Liver (tissue), 9 donors: ENCODE results near the gene TTC3. TPM values are rescaled to one million over a fixed set of nuclear protein-coding genes. Genes with fewer than 3 reads are reported as not detected.

Source experiments
- DNase-seq: peaks from one replicate; pipeline ENCODE4 v3.0.0-alpha.2; 2017; ENCODE audit warnings: low spot score
- H3K27ac ChIP-seq, 2 donors: one replicate each; pipeline ENCODE4 v1.7.0; 2013; ENCODE audit warnings: inconsistent platforms in 2 of 2, low read length in 2 of 2, control low read depth in 1 of 2, low read depth in 1 of 2, mild to moderate bottlenecking in 1 of 2
- H3K27me3 ChIP-seq, 4 donors: one replicate each; pipeline versions ENCODE4 v1.6.1 to v1.7.0; 2013; ENCODE audit warnings: low read length in 3 of 4, inconsistent platforms in 1 of 4, mild to moderate bottlenecking in 1 of 4, moderate library complexity in 1 of 4; ENCODE audit not compliant: control insufficient read depth in 4 of 4, insufficient read depth in 4 of 4
- H3K36me3 ChIP-seq, 4 donors: one replicate each; pipeline versions ENCODE4 v1.6.1 to v1.7.0; 2013; ENCODE audit warnings: low read length in 3 of 4, mild to moderate bottlenecking in 3 of 4, low read depth in 1 of 4, moderate library complexity in 1 of 4; ENCODE audit not compliant: control insufficient read depth in 4 of 4, insufficient read depth in 3 of 4
- H3K4me1 ChIP-seq, 4 donors: one replicate each; pipeline versions ENCODE4 v1.6.1 to v1.7.0; 2013; ENCODE audit warnings: low read length in 3 of 4, mild to moderate bottlenecking in 3 of 4, moderate library complexity in 1 of 4; ENCODE audit not compliant: control insufficient read depth in 4 of 4, insufficient read depth in 4 of 4
- H3K4me3 ChIP-seq, 3 donors: one replicate each; pipeline versions ENCODE4 v1.6.1 to v1.7.0; 2013; ENCODE audit warnings: low read length in 3 of 3, control low read depth in 1 of 3, low read depth in 1 of 3, mild to moderate bottlenecking in 1 of 3
- H3K9ac ChIP-seq, 2 donors: one replicate each; pipeline ENCODE4 v1.7.0; 2013; ENCODE audit warnings: low read length in 2 of 2, mild to moderate bottlenecking in 2 of 2, moderate library complexity in 2 of 2, control low read depth in 1 of 2, low read depth in 1 of 2
- H3K9me3 ChIP-seq, 4 donors: one replicate each; pipeline versions ENCODE4 v1.6.1 to v1.7.0; 2013; ENCODE audit warnings: low read length in 3 of 4; ENCODE audit not compliant: control insufficient read depth in 4 of 4
- EGR1 ChIP-seq, 2 donors: IDR thresholded peaks; 2 replicates each; pipeline ENCODE4 v1.6.1; 2016 to 2018; ENCODE audit warnings: antibody characterized with exemption in 2 of 2, low read depth in 2 of 2
- FOXA2 ChIP-seq: IDR thresholded peaks from 2 replicates; pipeline ENCODE4 v1.6.1; 2016; ENCODE audit warnings: antibody characterized with exemption
- GABPA ChIP-seq, 2 donors: IDR thresholded peaks in 1 of 2; conservative IDR thresholded peaks in 1 of 2; 2 replicates each; pipeline ENCODE4 v1.6.1; 2016; ENCODE audit warnings: antibody characterized with exemption in 2 of 2, mild to moderate bottlenecking in 1 of 2, moderate library complexity in 1 of 2
- HNF4G ChIP-seq: IDR thresholded peaks from 2 replicates; pipeline ENCODE4 v1.6.1; 2016; ENCODE audit warnings: antibody characterized with exemption
- MAX ChIP-seq: IDR thresholded peaks from 2 replicates; pipeline ENCODE4 v1.6.1; 2016; ENCODE audit warnings: antibody characterized with exemption
- NR2F2 ChIP-seq: IDR thresholded peaks from 2 replicates; pipeline ENCODE4 v1.6.1; 2016; ENCODE audit warnings: antibody characterized with exemption
- REST ChIP-seq: IDR thresholded peaks from 2 replicates; pipeline ENCODE4 v1.6.1; 2016; ENCODE audit warnings: antibody characterized with exemption, mild to moderate bottlenecking
- TAF1 ChIP-seq: conservative IDR thresholded peaks from 2 replicates; pipeline ENCODE4 v1.6.1; 2016; ENCODE audit warnings: antibody characterized with exemption, mild to moderate bottlenecking
- WGBS: extraction: QIAGEN DNeasy Blood & Tissue Kit; methylation state at CpG from one replicate; pipeline ENCODE4 v1.1.7; 2013; 5-methylcytosine and 5-hydroxymethylcytosine counted together
- polyA plus RNA-seq, 2 donors: library from polyadenylated mRNA; stranded (reverse) in 1 of 2; unstranded in 1 of 2; fragments of 200-250 nt in 1 of 2; fragments of >200 nt in 1 of 2; fragmentation: Nextera tagmentation in 1 of 2; extraction: Ambion mirVana in 1 of 2; gene quantifications; one replicate each; pipeline versions ENCODE4 v1.2.1 to v1.2.3, GENCODE V29; 2013 to 2015
- total RNA-seq, 2 donors: library from RNA; depleted of rRNA; stranded (reverse); fragments of >200 nt; gene quantifications; one replicate each; pipeline ENCODE4 v1.2.3, GENCODE V29; 2014
- TF ChIP-seq, protein P1 (sequence below): IDR thresholded peaks from 2 replicates; pipeline ENCODE4 v1.6.1; 2016; ENCODE audit warnings: antibody characterized with exemption
- TF ChIP-seq, protein P2 (sequence below): fragments of 150-350 bp; IDR thresholded peaks from 2 replicates; pipeline ENCODE4 v1.5.1; 2017; ENCODE audit warnings: improper control_type of control experiment, low read depth, low read length; ENCODE audit not compliant: missing input control
- donor health status: healthy.
- donor health status: healthy.
- donor health status: healthy.
- donor health status: healthy.
- donor health status: healthy.

TTC3 gene
- total and polyA plus RNA-seq, 4 donors: 27.2 to 96.1 (median 57.2) TPM

- Histone ChIP-seq H3K4me3 (no peak overlapping the region), H3K9ac (no peak overlapping the region), H3K27ac (no peak overlapping the region), H3K27me3 (no peaks in the 10 kb centered on the region), H3K36me3 (peaks cover 3 to 63% (median 36%) of the 10 kb centered on the region in 4 donors), H3K4me1 (no peaks in the 10 kb centered on the region), H3K9me3 (no peaks in the 10 kb centered on the region)
- no peak for DNase-seq
- TF ChIP-seq FOXA2: no peak
- TF ChIP-seq REST: no peak
- TF ChIP-seq NR2F2: no peak
- no peak for TF ChIP-seq GABPA (IDR thresholded peaks at IDR 0.05 in 1 of 2, conservative IDR thresholded peaks at IDR 0.05 in 1 of 2)
- TF ChIP-seq HNF4G: no peak
- no peak for TF ChIP-seq MAX
- TF ChIP-seq EGR1 (IDR thresholded peaks at IDR 0.05; ENCODE audit: low read depth in 2 of 2): no peak
- TF ChIP-seq, protein P1, sequence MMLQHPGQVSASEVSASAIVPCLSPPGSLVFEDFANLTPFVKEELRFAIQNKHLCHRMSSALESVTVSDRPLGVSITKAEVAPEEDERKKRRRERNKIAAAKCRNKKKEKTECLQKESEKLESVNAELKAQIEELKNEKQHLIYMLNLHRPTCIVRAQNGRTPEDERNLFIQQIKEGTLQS: no peak
- 93% methylated on average over 11 of the region's 11 CpGs for WGBS
These were observed 126.2 kb downstream of the TTC3 start for GRCh38 chr21:37199057-37199924.

DNA sequence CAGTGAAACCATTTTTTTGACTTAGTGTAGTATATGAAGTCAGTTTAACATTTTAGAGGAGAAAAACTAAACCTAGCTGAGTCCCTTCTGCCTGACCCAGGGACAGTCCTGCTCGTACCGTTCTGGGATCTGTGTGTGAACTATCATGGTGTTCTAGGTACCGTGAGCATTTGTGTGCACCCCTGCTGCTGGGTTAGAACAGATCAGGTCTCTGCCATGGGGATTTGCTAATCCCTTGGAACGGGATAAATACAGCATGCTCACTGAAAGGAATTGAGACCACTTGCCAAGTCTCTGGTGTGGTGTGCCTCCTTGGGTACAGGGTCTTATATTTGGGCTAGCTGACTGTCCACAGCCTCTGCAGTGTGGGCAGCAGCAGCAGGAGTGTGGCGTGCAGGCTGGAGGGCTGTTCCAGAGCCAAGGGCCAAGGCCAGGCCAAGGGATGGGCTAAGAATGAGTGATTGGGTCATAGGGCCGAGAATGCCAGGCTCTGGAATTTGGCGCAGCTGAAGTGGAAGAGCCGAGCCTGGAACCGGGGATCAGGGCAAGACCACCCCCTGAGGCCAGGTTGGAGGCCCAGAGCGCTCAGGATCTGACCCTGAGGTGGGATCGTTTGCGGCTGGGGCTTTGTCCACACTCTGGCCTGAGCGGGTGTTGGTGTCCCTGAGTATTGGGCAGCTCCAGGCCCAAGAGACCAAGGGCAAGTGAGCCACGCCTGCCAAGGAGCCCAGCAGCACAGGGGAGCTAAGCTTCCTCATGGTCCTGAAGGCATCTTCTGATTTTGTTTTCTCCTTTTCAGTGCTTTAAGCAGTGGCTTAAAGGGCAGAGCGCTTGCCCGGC lies 127.8 kb downstream of the TTC3 start:
- H3K9me3 ChIP-seq: no peaks in the 10 kb centered on the region
- no peak overlapping the region for H3K27ac ChIP-seq
- H3K36me3 ChIP-seq: peaks cover 3 to 53% (median 28%) of the 10 kb centered on the region in 4 donors
- 97% methylated on average over 16 of the region's 16 CpGs for WGBS
- H3K27me3 ChIP-seq: no peaks in the 10 kb centered on the region
- no peak for TF ChIP-seq NR2F2
- TF ChIP-seq, protein P1: no peak
- no peak for TF ChIP-seq MAX
- TF ChIP-seq TAF1: no peak
- no peak for TF ChIP-seq GABPA (IDR thresholded peaks at IDR 0.05 in 1 of 2, conservative IDR thresholded peaks at IDR 0.05 in 1 of 2)
- TF ChIP-seq, protein P2, sequence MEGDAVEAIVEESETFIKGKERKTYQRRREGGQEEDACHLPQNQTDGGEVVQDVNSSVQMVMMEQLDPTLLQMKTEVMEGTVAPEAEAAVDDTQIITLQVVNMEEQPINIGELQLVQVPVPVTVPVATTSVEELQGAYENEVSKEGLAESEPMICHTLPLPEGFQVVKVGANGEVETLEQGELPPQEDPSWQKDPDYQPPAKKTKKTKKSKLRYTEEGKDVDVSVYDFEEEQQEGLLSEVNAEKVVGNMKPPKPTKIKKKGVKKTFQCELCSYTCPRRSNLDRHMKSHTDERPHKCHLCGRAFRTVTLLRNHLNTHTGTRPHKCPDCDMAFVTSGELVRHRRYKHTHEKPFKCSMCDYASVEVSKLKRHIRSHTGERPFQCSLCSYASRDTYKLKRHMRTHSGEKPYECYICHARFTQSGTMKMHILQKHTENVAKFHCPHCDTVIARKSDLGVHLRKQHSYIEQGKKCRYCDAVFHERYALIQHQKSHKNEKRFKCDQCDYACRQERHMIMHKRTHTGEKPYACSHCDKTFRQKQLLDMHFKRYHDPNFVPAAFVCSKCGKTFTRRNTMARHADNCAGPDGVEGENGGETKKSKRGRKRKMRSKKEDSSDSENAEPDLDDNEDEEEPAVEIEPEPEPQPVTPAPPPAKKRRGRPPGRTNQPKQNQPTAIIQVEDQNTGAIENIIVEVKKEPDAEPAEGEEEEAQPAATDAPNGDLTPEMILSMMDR: no peak
- TF ChIP-seq FOXA2: no peak
- TF ChIP-seq HNF4G: no peak
- no peaks in the 10 kb centered on the region for H3K4me1 ChIP-seq
- H3K9ac ChIP-seq: no peak overlapping the region
- no peak for DNase-seq
- H3K4me3 ChIP-seq: no peak overlapping the region
